Right lobe of liver (tissue), 4 donors: ENCODE measurements around the gene CDH13.

Source experiments
- CTCF ChIP-seq, 4 donors: fragments of 200-600 bp in 3 of 4; fragments of 450-650 bp in 1 of 4; IDR thresholded peaks; one replicate each; pipeline versions ENCODE4 v1.5.1 to v1.8.0; 2016 to 2022; ENCODE audit warnings: antibody characterized with exemption in 4 of 4, mild to moderate bottlenecking in 2 of 4
- POLR2A ChIP-seq: fragments of 450-650 bp; IDR thresholded peaks from one replicate; pipeline ENCODE4 v1.6.1; 2017; ENCODE audit warnings: antibody characterized with exemption, mild to moderate bottlenecking
- donor health status: DM: no; HTN: no; CAD: no.
- donor health status: DM: no; HTN: no; CAD: no.
- donor health status: DM: no; HTN: yes; CAD: no.

GRCh38 chr16:83070416-83071209 lies 443.8 kb downstream of the CDH13 start:
- TF ChIP-seq CTCF (IDR thresholded peaks at IDR 0.05) (no peak), POLR2A (no peak)
